ENCODE data around the gene CYP4F2.
"Not testable (repeated sequence)": the region's sequence is repeated elsewhere in the genome, so short reads cannot be mapped to it uniquely, and the experiment has no call there.

The CYP4F2 gene, protein sequence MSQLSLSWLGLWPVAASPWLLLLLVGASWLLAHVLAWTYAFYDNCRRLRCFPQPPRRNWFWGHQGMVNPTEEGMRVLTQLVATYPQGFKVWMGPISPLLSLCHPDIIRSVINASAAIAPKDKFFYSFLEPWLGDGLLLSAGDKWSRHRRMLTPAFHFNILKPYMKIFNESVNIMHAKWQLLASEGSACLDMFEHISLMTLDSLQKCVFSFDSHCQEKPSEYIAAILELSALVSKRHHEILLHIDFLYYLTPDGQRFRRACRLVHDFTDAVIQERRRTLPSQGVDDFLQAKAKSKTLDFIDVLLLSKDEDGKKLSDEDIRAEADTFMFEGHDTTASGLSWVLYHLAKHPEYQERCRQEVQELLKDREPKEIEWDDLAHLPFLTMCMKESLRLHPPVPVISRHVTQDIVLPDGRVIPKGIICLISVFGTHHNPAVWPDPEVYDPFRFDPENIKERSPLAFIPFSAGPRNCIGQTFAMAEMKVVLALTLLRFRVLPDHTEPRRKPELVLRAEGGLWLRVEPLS

DNA sequence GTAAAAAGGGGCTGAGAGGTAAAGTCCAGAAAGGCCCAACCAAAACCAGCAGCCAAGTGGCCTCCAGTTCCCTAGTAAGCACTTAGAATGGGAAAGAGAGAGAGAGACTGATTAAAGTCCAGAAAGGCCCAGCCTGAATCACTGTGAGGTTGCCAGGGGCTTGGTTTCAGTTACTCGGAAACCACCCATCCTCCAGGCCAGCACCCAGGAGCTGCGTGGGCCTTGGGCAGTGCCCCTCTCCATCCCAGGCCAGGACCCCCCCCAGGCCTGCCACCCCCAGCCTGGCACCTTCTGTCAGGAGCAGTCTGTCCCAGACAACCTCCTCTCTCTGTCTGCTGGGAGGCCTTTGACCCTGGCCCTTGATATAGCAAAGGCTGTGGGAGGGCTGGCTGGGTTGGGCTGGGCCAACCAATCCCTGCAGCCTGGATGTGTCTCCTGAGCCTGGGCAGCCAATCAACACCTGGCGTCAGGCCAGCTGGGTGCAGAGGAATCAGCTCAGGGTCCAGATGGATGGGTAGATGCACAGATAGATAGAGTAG is at the start of gene CYP4F2:
TSS of gene CYP4F2 (minus strand) at position 337 of the 539 bp plus-strand sequence. CDS start 463 bp downstream, outside the sequence.
- no peak for DNase-seq

DNA sequence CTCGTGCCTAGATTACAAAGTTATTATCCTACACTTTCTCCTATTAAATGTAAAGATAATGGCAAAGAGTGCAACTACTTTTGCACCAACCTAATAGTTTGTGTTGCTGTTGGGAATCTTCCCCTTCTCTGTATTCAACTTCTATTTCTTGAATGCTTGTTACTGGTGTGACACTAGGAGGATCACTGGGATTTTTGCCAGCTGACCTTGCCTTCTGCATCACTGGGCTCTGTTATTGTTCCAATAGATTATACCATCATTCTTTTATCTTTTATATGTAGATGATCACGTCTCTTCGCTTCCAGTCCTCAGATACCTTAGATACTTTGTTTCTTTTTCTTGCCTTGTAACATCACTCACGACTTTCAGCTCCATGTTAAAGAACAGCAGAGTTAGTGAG is 47.4 kb upstream of the CYP4F2 start:
- no peak for DNase-seq

DNA sequence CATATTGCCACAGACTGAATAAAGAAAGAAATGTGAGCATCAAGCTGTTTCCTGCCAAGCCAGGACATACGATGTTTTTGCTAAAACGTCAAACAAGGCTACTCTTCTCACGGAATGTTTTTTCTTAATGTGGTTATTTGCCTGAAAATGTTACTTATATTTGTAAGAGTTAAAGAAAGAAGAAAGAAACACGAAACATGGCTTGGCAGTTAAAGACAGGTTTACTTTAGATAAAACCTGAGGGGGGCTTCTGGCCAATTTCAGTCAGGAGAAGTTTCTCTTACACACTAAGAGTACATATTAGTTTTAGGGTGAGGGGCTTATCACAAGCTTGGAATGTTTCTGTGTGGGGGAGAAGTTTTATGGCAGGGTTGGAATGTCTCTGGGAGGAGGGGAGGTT is 46.5 kb upstream of the CYP4F2 start:
- DNase-seq, result no peak

DNA sequence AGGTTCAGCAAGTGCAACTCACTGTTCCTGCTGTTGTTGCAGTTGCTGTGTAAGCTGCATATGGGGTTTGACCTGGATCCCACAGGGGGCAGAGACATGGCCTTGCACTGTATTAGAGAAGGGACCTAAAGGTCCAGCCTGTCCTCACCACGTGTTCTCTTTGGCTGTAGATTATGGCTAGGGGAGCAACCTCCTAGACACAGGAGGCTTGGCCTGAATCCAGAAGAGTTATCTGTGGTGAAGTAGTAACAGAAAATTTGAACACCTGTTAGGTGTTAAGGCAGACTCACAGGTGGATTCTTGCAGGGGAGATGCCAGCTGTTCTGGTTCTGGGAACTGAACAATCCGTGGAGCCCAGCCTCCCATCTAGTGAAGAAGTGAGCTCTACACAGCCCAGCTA is 39.9 kb upstream of the CYP4F2 start:
- no peak for DNase-seq

DNA sequence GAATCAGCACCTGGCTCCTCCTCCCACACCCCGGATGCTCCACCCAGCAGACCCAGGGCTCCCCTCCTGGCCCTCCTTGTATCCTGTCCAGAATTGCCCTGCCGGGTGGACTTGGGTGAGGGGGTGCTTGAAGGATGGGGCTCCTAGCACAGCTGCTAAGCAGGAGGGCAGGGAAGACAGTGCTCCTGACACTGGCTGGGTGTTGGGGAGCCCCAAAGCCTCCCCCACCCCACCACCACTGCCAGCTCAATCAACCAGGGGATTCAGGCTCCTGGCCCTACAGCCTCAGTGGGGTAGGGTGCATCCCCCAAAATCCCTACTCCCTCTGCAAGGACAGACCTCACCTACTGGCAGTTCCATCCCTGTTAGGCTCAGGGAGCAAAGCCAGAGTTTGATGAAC is 39.1 kb upstream of the CYP4F2 start:
- DNase-seq, result no peak

DNA sequence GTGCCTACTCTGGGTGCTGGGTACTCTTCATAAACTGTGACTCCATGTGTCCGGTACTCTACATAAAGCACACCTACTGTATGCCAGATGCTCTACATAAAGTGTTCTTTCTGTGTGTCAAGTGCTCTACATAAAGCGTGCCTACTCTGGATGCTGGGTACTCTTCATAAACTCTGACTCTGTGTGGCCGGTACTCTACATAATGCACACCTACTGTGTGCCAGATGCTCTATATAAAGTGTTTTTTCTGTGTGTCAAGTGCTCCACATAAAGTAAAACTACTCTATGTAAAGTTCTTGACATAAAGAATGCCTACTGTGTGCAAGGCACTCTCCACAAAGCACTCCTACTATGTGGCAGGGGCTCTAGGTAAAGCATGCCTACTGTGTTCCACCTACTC is 38.3 kb upstream of the CYP4F2 start:
- DNase-seq, result no peak

DNA sequence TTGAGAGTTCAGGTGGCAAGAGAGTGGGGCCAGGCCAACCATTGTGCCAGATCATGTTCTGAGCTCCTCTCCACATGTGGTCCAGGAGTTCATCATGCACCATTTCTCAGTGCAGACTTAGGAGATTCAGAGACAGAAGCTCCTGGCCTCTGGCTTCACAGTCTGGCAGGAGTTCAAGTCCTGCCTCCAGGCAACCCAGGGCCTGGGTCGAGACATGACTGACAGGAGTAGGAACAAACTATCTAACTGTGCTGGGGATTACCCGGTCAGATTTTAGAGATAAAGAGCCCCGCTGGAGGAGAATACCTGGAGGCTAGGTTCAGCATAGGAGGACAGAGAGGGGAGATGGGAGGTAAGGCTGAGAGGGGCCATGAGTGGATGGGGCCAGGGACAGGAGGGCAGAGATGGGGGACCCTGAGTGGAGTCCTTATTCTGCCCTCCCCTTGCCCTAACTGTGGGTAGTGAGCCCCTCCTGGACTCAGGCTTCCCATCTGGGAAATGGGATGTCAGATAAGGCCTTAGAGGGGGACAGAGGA is 37.4 kb upstream of the CYP4F2 start:
- no peak for DNase-seq

DNA sequence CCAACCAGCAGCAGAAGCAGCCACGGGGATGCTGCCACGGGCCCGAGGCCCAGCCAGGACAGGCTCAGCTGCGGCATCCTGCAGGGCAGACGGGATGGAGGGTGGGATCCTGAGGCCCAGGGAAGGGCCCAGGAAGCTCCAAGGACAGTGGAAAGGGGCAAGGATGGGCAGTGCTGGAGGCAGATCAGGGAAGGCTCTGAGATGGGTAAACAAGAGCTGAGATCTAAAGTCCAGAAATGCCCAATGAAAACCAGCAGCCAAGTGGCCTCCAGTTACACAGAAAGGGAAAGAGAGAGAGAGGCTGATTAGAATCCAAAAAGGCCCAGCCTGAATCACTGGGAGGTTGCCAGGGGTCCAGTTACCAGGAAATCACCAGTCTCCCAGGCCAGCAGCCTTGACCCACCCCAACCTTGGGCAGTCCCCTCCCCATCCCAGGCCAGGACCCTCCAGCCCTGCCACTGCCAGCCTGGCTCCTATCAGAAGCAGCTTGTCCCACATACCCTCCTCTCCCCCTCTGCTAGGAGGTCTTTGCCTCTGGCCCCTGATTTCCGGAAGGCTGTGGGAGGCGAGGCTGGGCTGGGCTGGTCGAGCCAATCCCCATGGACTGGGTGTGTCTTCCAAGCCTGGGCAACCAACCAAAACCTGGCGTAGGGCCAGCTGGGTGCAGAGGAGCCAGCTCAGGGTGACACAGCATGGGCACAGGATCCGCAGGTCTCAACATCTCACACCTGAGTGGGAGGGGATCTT is 36.6 kb upstream of the CYP4F2 start, which contains the start of gene CYP4F11:
TSS of gene CYP4F11 (minus strand) at position 198 of the 747 bp plus-strand sequence. CDS start at position 77, 121 bp downstream.
- no peak for DNase-seq

DNA sequence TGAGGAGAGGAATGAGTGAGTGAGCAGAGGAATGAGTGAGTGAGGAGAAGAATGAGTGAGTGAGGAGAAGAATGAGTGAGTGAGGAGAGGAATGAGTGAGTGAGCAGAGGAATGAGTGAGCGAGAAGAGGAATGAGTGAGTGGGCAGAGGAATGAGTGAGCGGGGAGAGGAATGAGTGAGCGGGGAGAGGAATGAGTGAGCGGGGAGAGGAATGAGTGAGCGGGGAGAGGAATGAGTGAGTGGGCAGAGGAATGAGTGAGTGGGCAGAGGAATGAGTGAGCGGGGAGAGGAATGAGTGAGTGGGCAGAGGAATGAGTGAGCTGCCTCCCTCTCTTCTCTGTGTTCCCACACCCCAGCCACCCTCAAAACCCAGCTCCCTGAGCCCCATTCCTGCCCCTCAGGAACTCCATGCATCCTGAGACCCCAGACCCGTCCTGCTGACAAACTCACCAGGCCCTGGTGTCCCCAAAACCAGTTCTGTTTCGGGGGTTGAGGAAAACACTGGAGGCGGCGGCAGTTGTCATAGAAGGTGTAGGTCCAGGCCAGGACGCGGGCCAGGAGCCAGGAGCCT is 36.0 kb upstream of the CYP4F2 start:
- DNase-seq, result not testable (repeated sequence)

DNA sequence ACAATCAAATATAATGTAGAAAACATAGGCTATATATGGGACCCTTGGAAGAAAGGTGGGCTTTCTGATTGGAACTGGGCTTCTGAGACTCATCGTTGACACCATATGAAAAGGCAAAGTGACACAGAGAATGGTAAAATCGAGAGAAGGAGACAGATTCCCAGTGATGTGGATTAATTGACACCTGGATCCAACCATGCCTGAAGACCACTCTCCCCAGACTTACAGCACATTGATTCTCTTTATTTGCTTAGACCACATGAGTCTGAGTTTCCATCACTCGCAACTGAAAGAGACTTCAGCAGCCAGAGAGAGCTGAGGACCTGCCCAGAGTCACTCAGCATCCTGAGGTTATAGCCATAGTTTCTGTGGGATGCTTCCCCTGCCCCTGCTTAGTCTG is 30.4 kb upstream of the CYP4F2 start:
- DNase-seq, result no peak

DNA sequence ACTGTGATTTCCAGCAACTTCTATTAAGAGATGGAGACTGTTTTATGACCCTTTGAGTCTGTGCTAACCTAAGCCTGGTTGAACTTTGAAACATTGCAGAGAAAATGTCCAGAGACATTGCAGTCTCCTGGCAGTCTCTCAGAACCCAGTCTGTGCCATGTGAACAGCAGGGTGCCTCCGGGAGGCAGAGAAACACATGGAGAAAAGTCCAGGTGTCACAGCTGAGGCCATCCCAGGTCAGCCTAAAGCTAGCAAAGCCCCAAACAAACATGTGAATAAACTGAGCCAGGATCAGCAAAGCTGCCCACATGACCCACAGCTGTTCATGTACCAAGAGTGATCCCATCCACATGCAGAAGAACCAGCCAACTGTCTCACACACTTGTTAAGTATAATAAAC is 28.6 kb upstream of the CYP4F2 start:
- DNase-seq, result no peak

DNA sequence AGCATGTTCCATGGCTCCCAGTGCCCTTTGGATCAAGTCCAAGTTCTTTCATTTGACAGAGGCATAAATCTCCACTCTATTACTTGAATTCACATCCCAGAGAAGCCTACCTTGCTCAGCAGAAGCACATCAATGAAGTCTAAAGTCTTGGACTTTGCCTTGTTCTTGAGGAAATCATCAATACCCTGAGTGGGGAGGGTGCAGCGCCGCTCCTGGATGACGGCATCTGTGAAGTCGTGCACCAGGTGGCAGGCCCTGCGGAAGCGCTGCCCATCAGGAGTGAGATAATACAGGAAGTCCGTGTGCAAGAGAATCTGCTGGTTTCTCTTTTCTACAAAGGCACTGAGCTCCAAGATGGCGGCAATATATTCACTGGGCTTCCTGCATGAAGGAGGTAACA is 25.8 kb upstream of the CYP4F2 start:
- DNase-seq, result no peak

DNA sequence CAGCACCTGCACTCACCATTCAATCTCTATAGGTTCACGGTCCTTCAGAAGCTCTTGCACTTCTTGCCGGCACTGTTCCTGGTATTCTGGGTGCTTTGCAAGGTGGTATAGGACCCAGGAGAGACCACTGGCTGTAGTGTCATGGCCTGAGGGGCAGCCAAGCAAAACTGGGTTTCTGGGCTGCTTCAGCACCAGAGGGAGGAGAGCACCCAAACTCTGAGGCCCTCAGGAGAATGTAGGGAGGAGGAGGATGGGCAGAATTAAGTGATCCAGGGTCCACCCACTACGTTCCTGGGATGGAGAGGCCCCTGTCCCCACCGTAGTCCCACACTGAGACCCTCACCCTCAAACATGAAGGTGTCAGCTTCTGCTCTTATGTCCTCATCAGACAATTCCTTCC is 24.1 kb upstream of the CYP4F2 start:
- DNase-seq, result no peak

DNA sequence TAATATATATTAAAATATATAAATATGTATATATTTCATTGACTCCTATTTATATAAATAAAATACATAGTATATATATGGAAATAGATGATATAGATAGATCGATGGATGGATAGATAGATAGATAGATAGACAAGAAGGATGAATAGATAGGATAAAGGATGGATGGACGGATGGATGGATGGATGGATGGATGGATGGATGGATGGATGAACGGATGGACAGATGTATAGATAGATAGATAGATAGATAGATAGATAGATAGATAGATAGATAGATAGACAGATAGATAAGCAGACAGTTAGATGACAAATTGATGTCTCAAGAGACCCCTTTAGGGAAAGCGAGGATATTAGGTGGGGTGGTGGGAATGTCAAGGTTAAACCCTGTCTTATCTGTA is 21.4 kb upstream of the CYP4F2 start:
- DNase-seq, result no peak

DNA sequence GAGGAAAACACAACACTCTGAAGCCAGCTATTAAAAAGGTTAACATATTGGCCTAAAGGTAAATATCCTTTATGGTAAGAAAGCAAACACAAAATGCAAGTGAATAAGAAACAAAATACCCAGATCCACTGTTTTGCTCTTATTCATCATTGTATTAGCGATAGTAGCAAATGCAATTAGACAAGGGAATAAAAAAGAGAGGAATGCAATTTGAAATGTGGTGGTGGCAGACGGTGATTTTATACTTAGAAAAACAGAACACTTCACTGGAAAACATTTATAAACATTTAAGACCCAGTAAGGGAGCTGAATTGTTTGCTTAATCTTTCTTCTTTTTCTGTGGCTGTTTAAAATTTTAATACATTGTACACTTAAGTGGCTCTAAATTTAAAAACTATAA is 17.2 kb upstream of the CYP4F2 start:
- DNase-seq, result no peak

DNA sequence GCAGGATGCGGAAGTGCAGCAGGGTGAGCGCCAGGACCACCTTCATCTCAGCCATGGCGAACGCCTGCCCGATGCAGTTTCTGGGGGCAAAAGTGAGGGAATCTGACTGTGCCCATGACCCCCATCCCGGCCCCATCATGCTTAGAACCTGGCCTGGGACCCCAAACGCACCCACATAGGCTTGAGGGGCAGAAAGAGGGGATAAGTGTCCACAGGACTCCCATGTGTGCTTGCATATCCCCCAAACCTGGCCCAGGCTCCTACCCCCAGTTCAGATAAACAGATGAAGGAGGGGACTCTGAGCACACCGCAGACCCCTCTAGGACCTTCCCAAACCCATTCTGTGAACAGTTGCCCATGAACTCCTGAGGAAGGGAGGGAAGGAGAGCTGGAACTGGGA is 16.0 kb upstream of the CYP4F2 start:
- DNase-seq, result no peak

DNA sequence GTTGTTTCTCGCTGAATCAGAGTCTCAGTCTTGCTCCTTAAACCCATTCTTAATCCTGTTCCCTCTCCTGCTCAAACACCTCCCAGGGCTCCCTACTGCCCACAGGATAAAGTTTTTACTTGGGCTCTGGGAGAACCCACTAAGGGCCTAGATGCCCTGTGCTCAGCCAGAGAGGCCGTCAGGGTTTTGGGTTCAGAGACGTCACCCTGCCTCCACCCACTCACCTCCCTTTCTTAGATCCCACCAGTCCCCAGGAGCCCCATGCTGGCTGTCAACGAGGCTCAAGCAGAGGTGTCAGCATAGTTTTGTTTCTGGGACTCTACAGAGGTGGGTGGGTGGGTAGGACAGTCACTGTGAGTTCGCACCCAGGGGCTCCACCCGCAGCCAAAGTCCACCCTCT is 15.5 kb upstream of the CYP4F2 start:
- DNase-seq, result no peak

DNA sequence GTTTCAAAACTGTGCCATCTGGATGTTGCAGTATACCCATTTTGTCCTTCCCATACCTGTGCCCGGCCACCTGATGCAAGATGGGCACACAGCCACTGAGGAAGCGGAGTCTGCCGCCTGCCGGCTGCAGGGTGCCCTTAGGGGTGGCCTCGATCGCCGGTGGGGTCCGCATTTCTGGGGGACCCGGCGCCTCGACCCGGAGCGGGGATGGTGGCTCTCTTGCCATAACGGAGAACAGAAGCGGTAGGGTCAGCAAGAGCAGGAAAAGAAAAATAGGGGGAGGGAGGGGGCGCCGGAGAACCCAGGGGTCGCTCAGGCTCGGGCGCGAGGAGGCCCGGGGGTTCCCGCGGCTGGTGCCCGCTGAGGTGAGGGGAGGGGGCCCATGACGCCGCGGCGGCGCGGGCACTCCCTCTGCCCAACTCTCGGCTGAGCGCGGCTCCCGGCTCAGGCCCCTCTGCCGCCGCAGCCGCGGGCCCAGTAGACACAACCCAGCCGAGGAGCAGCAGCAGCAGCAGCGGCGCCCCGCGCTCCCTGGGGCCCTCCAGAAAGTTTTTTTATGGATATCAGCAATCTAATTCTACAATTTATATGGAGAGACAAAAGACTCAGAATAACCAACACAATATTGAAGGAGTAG is 13.8 kb upstream of the CYP4F2 start:
- DNase-seq, result no peak

DNA sequence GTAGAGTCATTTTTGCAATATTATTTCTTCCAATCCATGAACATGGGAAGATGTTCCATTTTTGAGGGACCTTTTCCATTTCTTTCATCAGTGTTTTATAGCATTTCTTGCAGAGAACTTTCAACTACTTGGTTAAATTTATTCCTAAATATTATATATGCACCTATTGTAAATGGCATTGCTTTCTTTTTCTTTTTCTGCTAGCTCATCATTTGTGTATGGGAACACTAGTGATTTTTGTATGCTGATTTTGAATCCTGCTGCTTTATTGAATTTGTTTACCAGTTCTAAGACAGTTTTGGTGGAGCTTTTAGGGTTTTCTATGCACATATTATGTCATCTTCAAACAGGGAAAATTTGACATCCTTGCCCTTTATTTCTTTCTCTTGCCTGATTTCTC is 7.2 kb upstream of the CYP4F2 start:
- DNase-seq, result no peak

DNA sequence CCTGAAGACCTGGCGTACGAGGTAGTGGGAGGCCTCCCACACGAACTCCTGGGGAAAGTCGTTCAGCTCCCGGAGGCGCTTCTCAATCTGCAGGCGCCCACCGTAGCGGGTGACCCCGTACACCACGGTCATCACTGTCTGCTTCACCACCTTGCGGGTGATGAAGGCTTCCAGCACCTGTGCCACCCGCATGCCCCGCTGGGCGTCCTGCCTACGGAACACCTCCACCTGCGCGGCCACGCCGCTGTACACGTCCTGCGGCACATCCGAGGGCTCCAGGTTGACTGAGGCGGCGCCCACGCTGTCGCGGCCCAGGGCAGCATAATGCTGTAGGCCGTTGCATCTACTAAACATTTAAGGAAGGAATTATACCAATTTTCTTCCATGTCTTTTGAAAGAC is 5.0 kb upstream of the CYP4F2 start:
- not testable (repeated sequence) for DNase-seq

DNA sequence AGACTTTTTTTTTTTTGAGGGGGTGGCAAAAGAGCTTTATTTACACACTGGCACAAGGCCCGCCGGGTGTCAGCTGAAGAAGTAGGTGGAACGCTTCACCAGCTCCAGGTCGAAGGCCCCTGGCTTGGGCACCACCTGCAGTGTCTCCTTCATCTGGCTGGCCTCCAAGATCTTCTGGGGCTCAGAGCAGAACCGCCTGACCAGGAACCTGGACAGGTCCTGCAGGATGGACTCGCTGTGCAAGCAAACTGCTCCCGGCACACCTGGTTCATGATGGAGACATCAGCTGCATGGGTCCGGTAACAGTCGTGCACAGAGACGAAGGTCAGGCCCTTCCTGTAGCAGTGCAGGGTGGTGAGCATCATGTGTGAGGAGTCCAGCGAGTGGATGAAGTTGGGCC is 4.4 kb upstream of the CYP4F2 start:
- DNase-seq, result no peak

DNA sequence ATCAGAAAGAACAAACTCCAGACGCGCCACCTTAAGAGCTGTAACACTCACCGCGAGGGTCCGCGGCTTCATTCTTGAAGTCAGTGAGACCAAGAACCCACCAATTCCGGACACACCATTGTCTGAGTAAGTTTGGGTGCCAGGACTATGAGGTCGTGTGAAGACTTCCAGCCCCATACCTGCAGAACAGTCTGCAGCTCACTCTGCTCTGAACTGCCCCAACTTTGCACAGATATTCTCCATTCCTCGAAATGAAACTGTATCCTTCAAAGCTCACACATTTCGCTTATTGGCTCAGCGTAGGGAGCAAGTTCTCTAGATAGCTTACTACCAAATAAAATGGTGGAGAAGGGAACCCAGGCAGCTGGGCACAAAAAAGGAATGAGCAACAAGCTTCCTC is 2.6 kb upstream of the CYP4F2 start:
- DNase-seq, result no peak

DNA sequence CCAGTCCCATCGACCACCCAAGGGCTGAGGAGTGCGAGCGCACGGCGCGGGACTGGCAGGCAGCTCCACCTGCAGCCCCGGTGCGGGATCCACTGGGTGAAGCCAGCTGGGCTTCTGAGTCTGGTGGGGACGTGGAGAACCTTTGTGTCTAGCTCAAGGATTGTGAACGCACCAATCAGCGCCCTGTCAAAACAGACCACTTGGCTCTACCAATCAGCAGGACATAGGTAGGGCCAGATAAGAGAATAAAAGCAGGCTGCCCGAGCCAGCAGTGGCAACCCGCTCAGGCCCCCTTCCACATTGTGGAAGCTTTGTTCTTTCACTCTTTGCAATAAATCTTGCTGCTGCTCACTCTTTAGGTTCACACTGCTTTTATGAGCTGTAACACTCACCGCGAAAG is 2.2 kb upstream of the CYP4F2 start:
- not testable (repeated sequence) for DNase-seq
